HG03571 (cell line): Measurements from ENCODE around the gene TBC1D14.

Source experiments
- ATAC-seq: cut with Tn5 transposase; IDR thresholded peaks from one replicate; pipeline ENCODE4 v1.9.1; 2021; ENCODE audit not compliant: unreplicated experiment

TBC1D14 gene

GRCh38 chr4:6909113-6909969 lies at the start of gene TBC1D14:
Gene TBC1D14 (plus strand): TSS chr4:6909826. CDS start chr4:6923390, 13,564 bp downstream.
- peak; percentile 85 for ATAC-seq

GRCh38 chr4:6868386-6868785 lies 41.2 kb upstream of the TBC1D14 start:
- ATAC-seq: no peak

GRCh38 chr4:6869944-6870343 lies 39.7 kb upstream of the TBC1D14 start:
- ATAC-seq: no peak

GRCh38 chr4:6873291-6873690 lies 36.3 kb upstream of the TBC1D14 start:
- ATAC-seq: no peak

GRCh38 chr4:6873792-6874461 lies 35.7 kb upstream of the TBC1D14 start:
- no peak for ATAC-seq

GRCh38 chr4:6874981-6875380 lies 34.6 kb upstream of the TBC1D14 start:
- no peak for ATAC-seq

GRCh38 chr4:6875431-6875831 lies 34.2 kb upstream of the TBC1D14 start:
- ATAC-seq: no peak

GRCh38 chr4:6876440-6876839 lies 33.2 kb upstream of the TBC1D14 start:
- no peak for ATAC-seq

GRCh38 chr4:6877067-6877466 lies 32.6 kb upstream of the TBC1D14 start:
- ATAC-seq: no peak

- ATAC-seq: no peak
Measured at GRCh38 chr4:6878451-6879059, 31.1 kb upstream of the TBC1D14 start.

- ATAC-seq: no peak
Measured at GRCh38 chr4:6880691-6881090, 28.9 kb upstream of the TBC1D14 start.

- ATAC-seq: no peak
Measured at GRCh38 chr4:6881908-6882307, 27.7 kb upstream of the TBC1D14 start.

- ATAC-seq: no peak
Measured at GRCh38 chr4:6884341-6884870, 25.2 kb upstream of the TBC1D14 start.

GRCh38 chr4:6885953-6886557 lies 23.6 kb upstream of the TBC1D14 start:
- ATAC-seq: peak; percentile 57

GRCh38 chr4:6886886-6887285 lies 22.7 kb upstream of the TBC1D14 start:
- ATAC-seq: no peak

- ATAC-seq: no peak
Measured at GRCh38 chr4:6887591-6888371, 21.8 kb upstream of the TBC1D14 start.

- ATAC-seq: no peak
Measured at GRCh38 chr4:6888506-6889071, 21.0 kb upstream of the TBC1D14 start.

GRCh38 chr4:6889101-6889735 lies 20.4 kb upstream of the TBC1D14 start:
- no peak for ATAC-seq

- no peak for ATAC-seq
Measured at GRCh38 chr4:6889736-6890324, 19.8 kb upstream of the TBC1D14 start.
